Mammary epithelial cell (primary cell): ENCODE measurements around the gene GABRR1.

Experiments used
- CTCF ChIP-seq, 2 donors: IDR thresholded peaks in 1 of 2; conservative IDR thresholded peaks in 1 of 2; 2 replicates each; pipeline ENCODE4 v1.5.1; 2011 to 2012; ENCODE audit warnings: inconsistent platforms in 2 of 2, low read length in 2 of 2, mild to moderate bottlenecking in 2 of 2, control low read depth in 1 of 2, low read depth in 1 of 2; ENCODE audit not compliant: insufficient read depth in 1 of 2; ENCODE audit errors: extremely low read depth in 1 of 2
- EZH2 ChIP-seq: IDR thresholded peaks from 2 replicates; pipeline ENCODE4 v1.6.1; 2012; ENCODE audit warnings: low read length, inconsistent platforms, borderline replicate concordance

- TF ChIP-seq CTCF (conservative IDR thresholded peaks at IDR 0.05 in 1 of 2, IDR thresholded peaks at IDR 0.05 in 1 of 2; ENCODE audit: extremely low read depth in 1 of 2, insufficient read depth in 1 of 2, low read depth in 1 of 2, low read length in 2 of 2) (no peak), EZH2 (no peak)
These were observed 37.4 kb upstream of the GABRR1 start for GRCh38 chr6:89254569-89254968.
